Adrenal gland (tissue), 12 donors: ENCODE results near the gene TMEM117. TPM values are rescaled to one million over a fixed set of nuclear protein-coding genes. Genes with fewer than 3 reads are reported as not detected.

Experiments
- DNase-seq, 7 donors: peaks; one replicate each; pipeline ENCODE4 v3.0.0-alpha.2; 2019 to 2020
- H3K27ac ChIP-seq, 5 donors: fragments of 200-600 bp; sonication (generic) in 4 of 5; 1 replicate in 3 of 5; 2 replicates in 2 of 5; pipeline versions ENCODE4 v1.5.1 to v1.8.0; 2016 to 2020; ENCODE audit warnings: mild to moderate bottlenecking in 1 of 5
- H3K27me3 ChIP-seq: fragments of 200-600 bp; 2 replicates; pipeline ENCODE4 v1.8.0; 2021
- H3K36me3 ChIP-seq, 2 donors: fragments of 200-600 bp; replicated peaks in 1 of 2; 1 replicate in 1 of 2; 2 replicates in 1 of 2; pipeline versions ENCODE4 v1.5.1 to v1.8.0; 2018 to 2022
- H3K4me1 ChIP-seq, 2 donors: fragments of 200-600 bp; replicated peaks in 1 of 2; 1 replicate in 1 of 2; 2 replicates in 1 of 2; pipeline versions ENCODE4 v1.5.1 to v1.8.0; 2018 to 2021
- H3K4me3 ChIP-seq, 4 donors: fragments of 200-600 bp; sonication (generic) in 3 of 4; one replicate each; pipeline ENCODE4 v1.5.1; 2016 to 2018
- H3K9me3 ChIP-seq, 3 donors: fragments of 200-600 bp; sonication (generic) in 1 of 3; replicated peaks in 1 of 3; 1 replicate in 2 of 3; 2 replicates in 1 of 3; pipeline versions ENCODE4 v1.5.1 to v1.8.0; 2016 to 2021
- POLR2A ChIP-seq, 2 donors: fragments of 450-650 bp; IDR thresholded peaks; one replicate each; pipeline ENCODE4 v1.6.1; 2017; ENCODE audit warnings: antibody characterized with exemption in 2 of 2, mild to moderate bottlenecking in 2 of 2, moderate library complexity in 1 of 2
- WGBS, 4 donors: extraction: QIAGEN DNeasy Blood & Tissue Kit in 2 of 4; methylation state at CpG; one replicate each; pipeline versions ENCODE4 v1.1.5 to v1.1.7; 2013 to 2017; 5-methylcytosine and 5-hydroxymethylcytosine counted together
- intact Hi-C, 2 donors: fragments of 100-400 bp; cut with DNase I; formaldehyde crosslinking; loops; one replicate each; pipeline versions ENCODE4 v1.14.1 to v1.15.0; 2022 to 2023
- polyA plus RNA-seq, 3 donors: library from polyadenylated mRNA; stranded (reverse); fragments of 200-250 nt in 2 of 3; fragments of 350-450 nt in 1 of 3; fragmentation: Illumina TruSeq in 1 of 3; extraction: RNeasy Lipid Tissue Mini Kit (QIAGEN cat#74804) in 1 of 3; gene quantifications; one replicate each; pipeline ENCODE4 v1.2.3, GENCODE V29; 2013 to 2014
- total RNA-seq, 9 donors: library from RNA; depleted of rRNA in 4 of 9; stranded (reverse); fragments of >200 nt in 4 of 9; fragments of 120-200 nt in 1 of 9; fragmentation: NEBNext Ultra II Directional in 1 of 9; extraction: Animal tissue kit (Norgen Biotek cat#: 25700) in 1 of 9; gene quantifications; one replicate each; pipeline versions ENCODE4 v1.1.0 to v1.2.4, GENCODE V29; 2013 to 2023
- TF ChIP-seq, protein P1 (sequence below), 6 experiments: fragments of 450-650 bp in 4 of 6; fragments of 200-600 bp in 2 of 6; sonication (generic) in 1 of 6; IDR thresholded peaks; 1 replicate in 5 of 6; 2 replicates in 1 of 6; pipeline versions ENCODE4 v1.5.1 to v1.8.0; 2016 to 2021; ENCODE audit warnings: antibody characterized with exemption in 6 of 6, mild to moderate bottlenecking in 2 of 6, moderate library complexity in 1 of 6
- donor health status: healthy with polysubstance abuse.
- donor health status: Bipolar disorder and iron deficiency.
- donor health status: DM: yes; HTN: yes; CAD: no.
- donor health status: DM: no; HTN: no; CAD: no.
- donor health status: DM: no; HTN: no; CAD: no.
- donor health status: DM: yes; HTN: yes; CAD: no.

TMEM117 gene
- total and polyA plus RNA-seq, 12 donors = 1.9 to 38.5 (median 6.7) TPM

DNA sequence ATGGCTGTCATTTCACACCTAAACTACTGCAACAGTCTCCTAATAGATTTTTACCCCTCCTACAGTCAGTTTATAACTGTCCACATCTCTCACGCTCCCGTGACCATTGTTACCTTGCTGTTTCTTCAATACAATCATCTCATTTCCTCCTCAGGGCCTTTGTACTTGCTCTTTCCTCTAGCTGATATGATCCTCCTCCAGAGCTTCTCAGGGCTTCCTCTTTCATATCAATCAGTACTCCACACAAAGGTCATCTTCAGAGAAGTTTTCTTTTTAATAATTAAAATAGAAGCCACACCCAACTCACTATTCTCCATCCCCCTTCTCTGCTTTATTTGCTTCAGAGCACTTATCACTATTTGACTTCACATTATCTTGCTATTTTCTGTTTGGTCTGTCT, 532.0 kb downstream of the TMEM117 start:
- TF ChIP-seq, protein P1, sequence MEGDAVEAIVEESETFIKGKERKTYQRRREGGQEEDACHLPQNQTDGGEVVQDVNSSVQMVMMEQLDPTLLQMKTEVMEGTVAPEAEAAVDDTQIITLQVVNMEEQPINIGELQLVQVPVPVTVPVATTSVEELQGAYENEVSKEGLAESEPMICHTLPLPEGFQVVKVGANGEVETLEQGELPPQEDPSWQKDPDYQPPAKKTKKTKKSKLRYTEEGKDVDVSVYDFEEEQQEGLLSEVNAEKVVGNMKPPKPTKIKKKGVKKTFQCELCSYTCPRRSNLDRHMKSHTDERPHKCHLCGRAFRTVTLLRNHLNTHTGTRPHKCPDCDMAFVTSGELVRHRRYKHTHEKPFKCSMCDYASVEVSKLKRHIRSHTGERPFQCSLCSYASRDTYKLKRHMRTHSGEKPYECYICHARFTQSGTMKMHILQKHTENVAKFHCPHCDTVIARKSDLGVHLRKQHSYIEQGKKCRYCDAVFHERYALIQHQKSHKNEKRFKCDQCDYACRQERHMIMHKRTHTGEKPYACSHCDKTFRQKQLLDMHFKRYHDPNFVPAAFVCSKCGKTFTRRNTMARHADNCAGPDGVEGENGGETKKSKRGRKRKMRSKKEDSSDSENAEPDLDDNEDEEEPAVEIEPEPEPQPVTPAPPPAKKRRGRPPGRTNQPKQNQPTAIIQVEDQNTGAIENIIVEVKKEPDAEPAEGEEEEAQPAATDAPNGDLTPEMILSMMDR (IDR thresholded peaks at IDR 0.05) = no peak
- TF ChIP-seq POLR2A (IDR thresholded peaks at IDR 0.05) = no peak
- WGBS, 4 donors = 78 to 95% (median 90%) methylated on average over 2 of the region's 2 CpGs
- no peak overlapping the region for H3K4me3 ChIP-seq
- no peak for DNase-seq
- H3K36me3 ChIP-seq = no peaks in the 10 kb centered on the region
- intact Hi-C loops = no loop called here
- H3K27me3 ChIP-seq = no peaks in the 10 kb centered on the region
- no peak overlapping the region for H3K27ac ChIP-seq
- no peaks in the 10 kb centered on the region for H3K9me3 ChIP-seq
- no peaks in the 10 kb centered on the region for H3K4me1 ChIP-seq

GRCh38 chr12:44369998-44370397, 534.1 kb downstream of the TMEM117 start:
- TF ChIP-seq, protein P1 (IDR thresholded peaks at IDR 0.05) = no peak
- no peak for TF ChIP-seq POLR2A (IDR thresholded peaks at IDR 0.05)
- no peaks in the 10 kb centered on the region for H3K4me1 ChIP-seq
- no peak for DNase-seq
- no peaks in the 10 kb centered on the region for H3K9me3 ChIP-seq
- no peak overlapping the region for H3K27ac ChIP-seq
- WGBS, 4 donors = 85 to 100% (median 96%) methylated on average over 1 of the region's 1 CpG
- H3K27me3 ChIP-seq = no peaks in the 10 kb centered on the region
- H3K4me3 ChIP-seq = no peak overlapping the region
- H3K36me3 ChIP-seq = no peaks in the 10 kb centered on the region
- intact Hi-C loops = no loop called here

GRCh38 chr12:44370982-44371381, 535.1 kb downstream of the TMEM117 start:
- Histone ChIP-seq H3K27me3 (no peaks in the 10 kb centered on the region), H3K4me3 (no peak overlapping the region), H3K9me3 (no peaks in the 10 kb centered on the region), H3K36me3 (no peaks in the 10 kb centered on the region), H3K4me1 (no peaks in the 10 kb centered on the region), H3K27ac (no peak overlapping the region)
- 79 to 84% (median 81%) methylated on average over 3 of the region's 3 CpGs for WGBS, 4 donors
- intact Hi-C loops = no loop called here
- TF ChIP-seq, protein P1 (IDR thresholded peaks at IDR 0.05) = no peak
- no peak for TF ChIP-seq POLR2A (IDR thresholded peaks at IDR 0.05)
- DNase-seq = no peak

GRCh38 chr12:44372259-44372658, 536.4 kb downstream of the TMEM117 start:
- DNase-seq = no peak
- H3K9me3 ChIP-seq = no peaks in the 10 kb centered on the region
- H3K4me3 ChIP-seq = no peak overlapping the region
- H3K4me1 ChIP-seq = no peaks in the 10 kb centered on the region
- intact Hi-C loops = no loop called here
- no peak overlapping the region for H3K27ac ChIP-seq
- 78 to 85% (median 84%) methylated on average over 2 of the region's 2 CpGs for WGBS, 4 donors
- no peaks in the 10 kb centered on the region for H3K27me3 ChIP-seq
- H3K36me3 ChIP-seq = no peaks in the 10 kb centered on the region
- TF ChIP-seq POLR2A (IDR thresholded peaks at IDR 0.05) = no peak
- TF ChIP-seq, protein P1 (IDR thresholded peaks at IDR 0.05) = no peak
